GM12891 (cell line): ENCODE results near the gene CLTCL1.

ENCODE experiments used
- POLR2A ChIP-seq: IDR thresholded peaks from 2 replicates; pipeline ENCODE4 v1.6.1; 2011; ENCODE audit warnings: low read depth, low read length, control low read depth
- POLR2AphosphoS5 ChIP-seq: IDR thresholded peaks from 2 replicates; pipeline ENCODE4 v1.6.1; 2011; ENCODE audit warnings: low read depth, low read length, control low read depth
- TAF1 ChIP-seq: IDR thresholded peaks from 2 replicates; pipeline ENCODE4 v1.6.1; 2011; ENCODE audit warnings: low read depth, low read length, control low read depth

DNA sequence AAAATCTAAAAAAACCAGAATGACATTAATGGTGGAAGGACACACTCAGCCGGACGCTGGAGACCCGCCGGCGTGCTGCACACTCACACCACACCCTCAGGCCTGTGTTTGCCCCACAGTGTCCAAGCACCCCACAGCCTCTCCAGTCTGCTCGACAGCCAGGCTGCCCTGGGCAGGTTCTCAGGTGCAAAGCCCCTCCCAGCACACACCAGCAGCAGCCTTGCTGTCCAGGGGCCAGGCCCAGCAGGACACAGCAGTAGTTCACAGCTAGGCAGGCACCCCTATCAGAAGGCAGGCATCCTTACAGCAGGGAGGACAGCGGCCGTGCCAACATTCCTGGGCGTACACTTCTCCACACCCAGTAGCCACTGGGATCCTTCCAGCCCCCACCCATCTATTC lies 111.3 kb downstream of the CLTCL1 start:
- no peak for TF ChIP-seq POLR2AphosphoS5
- TF ChIP-seq POLR2A: no peak
- no peak for TF ChIP-seq TAF1
